ENCODE measurements around the gene CCNL1. TPM values are rescaled to one million over a fixed set of nuclear protein-coding genes. Genes with fewer than 3 reads are reported as not detected.

The CCNL1 gene
- total and polyA plus RNA-seq, 2 of the 4 experiments (the other 2 are of a cell fraction): 60.9 to 83.3 TPM

DNA sequence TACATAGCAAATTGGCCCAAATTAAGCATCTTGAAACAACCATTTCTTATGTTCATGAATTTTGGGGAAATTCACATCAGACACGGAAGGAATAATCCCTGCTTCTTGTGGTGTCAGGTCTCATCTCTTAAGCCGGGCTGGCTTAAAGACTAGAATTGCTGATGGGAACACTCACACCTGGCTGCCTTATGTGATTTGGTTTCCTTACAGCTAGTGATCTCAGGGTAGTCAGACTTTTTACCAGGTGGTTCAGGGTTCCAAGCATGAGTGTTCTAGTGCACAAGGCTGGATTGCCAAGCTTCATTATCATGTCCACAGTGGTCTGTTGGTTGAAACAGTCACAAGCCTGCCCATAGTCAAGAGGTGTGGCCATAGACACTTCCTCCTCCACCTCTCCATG lies 20.3 kb upstream of the CCNL1 start:
- no peak overlapping the region for H2AK9ac ChIP-seq (replicated peaks; ENCODE audit: low read depth, low read length, poor library complexity)
- no peak overlapping the region for H3K27ac ChIP-seq (ENCODE audit: insufficient read depth, low read length)
- H3K18ac ChIP-seq (ENCODE audit: low read depth, low read length): no peak overlapping the region
- H3K9me1 ChIP-seq (ENCODE audit: insufficient read depth, low read length): no peaks in the 10 kb centered on the region
- no peaks in the 10 kb centered on the region for H3K9me3 ChIP-seq (ENCODE audit: control insufficient read depth, insufficient read depth, low read length)
- ATAC-seq (ENCODE audit: low read depth) (no peak), DNase-seq (no peak)
- no peak overlapping the region for H2BK20ac ChIP-seq (ENCODE audit: low read depth, low read length)
- TF ChIP-seq RAD21 (IDR thresholded peaks at IDR 0.05; ENCODE audit: low read length) (no peak), CEBPB (IDR thresholded peaks at IDR 0.05; ENCODE audit: low read depth, low read length) (no peak), MAZ (IDR thresholded peaks at IDR 0.05; ENCODE audit: borderline replicate concordance, low read depth, low read length) (no peak), RFX5 (IDR thresholded peaks at IDR 0.05; ENCODE audit: low read depth, low read length) (no peak), MAFK (IDR thresholded peaks at IDR 0.05; ENCODE audit: low read depth, low read length) (no peak), MXI1 (IDR thresholded peaks at IDR 0.05; ENCODE audit: borderline replicate concordance, low read depth, low read length) (no peak), RCOR1 (IDR thresholded peaks at IDR 0.05; ENCODE audit: insufficient replicate concordance, low read length) (no peak), SMC3 (IDR thresholded peaks at IDR 0.05; ENCODE audit: low read depth, low read length) (no peak), FOS (IDR thresholded peaks at IDR 0.05; ENCODE audit: low read depth, low read length) (no peak), POLR2A (IDR thresholded peaks at IDR 0.05; ENCODE audit: low read depth, low read length) (no peak), NFE2L2 (IDR thresholded peaks at IDR 0.05; ENCODE audit: low read depth, low read length) (no peak), USF2 (IDR thresholded peaks at IDR 0.05; ENCODE audit: low read depth, low read length) (no peak), BHLHE40 (IDR thresholded peaks at IDR 0.05; ENCODE audit: low read depth, low read length) (no peak), CHD1 (IDR thresholded peaks at IDR 0.05; ENCODE audit: low read depth, low read length) (no peak)
- TF ChIP-seq, protein P1, sequence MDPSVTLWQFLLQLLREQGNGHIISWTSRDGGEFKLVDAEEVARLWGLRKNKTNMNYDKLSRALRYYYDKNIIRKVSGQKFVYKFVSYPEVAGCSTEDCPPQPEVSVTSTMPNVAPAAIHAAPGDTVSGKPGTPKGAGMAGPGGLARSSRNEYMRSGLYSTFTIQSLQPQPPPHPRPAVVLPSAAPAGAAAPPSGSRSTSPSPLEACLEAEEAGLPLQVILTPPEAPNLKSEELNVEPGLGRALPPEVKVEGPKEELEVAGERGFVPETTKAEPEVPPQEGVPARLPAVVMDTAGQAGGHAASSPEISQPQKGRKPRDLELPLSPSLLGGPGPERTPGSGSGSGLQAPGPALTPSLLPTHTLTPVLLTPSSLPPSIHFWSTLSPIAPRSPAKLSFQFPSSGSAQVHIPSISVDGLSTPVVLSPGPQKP (IDR thresholded peaks at IDR 0.05; ENCODE audit: borderline replicate concordance, low read depth, low read length): no peak
- TF ChIP-seq, protein P2, sequence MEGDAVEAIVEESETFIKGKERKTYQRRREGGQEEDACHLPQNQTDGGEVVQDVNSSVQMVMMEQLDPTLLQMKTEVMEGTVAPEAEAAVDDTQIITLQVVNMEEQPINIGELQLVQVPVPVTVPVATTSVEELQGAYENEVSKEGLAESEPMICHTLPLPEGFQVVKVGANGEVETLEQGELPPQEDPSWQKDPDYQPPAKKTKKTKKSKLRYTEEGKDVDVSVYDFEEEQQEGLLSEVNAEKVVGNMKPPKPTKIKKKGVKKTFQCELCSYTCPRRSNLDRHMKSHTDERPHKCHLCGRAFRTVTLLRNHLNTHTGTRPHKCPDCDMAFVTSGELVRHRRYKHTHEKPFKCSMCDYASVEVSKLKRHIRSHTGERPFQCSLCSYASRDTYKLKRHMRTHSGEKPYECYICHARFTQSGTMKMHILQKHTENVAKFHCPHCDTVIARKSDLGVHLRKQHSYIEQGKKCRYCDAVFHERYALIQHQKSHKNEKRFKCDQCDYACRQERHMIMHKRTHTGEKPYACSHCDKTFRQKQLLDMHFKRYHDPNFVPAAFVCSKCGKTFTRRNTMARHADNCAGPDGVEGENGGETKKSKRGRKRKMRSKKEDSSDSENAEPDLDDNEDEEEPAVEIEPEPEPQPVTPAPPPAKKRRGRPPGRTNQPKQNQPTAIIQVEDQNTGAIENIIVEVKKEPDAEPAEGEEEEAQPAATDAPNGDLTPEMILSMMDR (conservative IDR thresholded peaks at IDR 0.05; ENCODE audit: low read depth, low read length): no peak
- POLR2A ChIA-PET (ENCODE audit: unreplicated experiment): no interaction called here
- H2BK15ac ChIP-seq (ENCODE audit: low read depth, low read length): no peak overlapping the region
- no peaks in the 10 kb centered on the region for H4K20me1 ChIP-seq (ENCODE audit: insufficient read depth, low read length)
- peaks cover 11 to 20% of the 10 kb centered on the region in 2 experiments; a peak in 3 of 4 replicates for H3K79me1 ChIP-seq (ENCODE audit: low read depth in 1 of 2, low read length in 2 of 2)
- H4K8ac ChIP-seq (ENCODE audit: low read depth in 2 of 2, low read length in 2 of 2): no peak overlapping the region
- H2AFZ ChIP-seq (replicated peaks; ENCODE audit: low read length, poor library complexity): no peak overlapping the region
- no peak overlapping the region for H3K56ac ChIP-seq (ENCODE audit: extremely low read depth, insufficient read depth, low read length)
- no TSS peak for BruUV-seq (replicated peaks)
- no peak overlapping the region for H3K9ac ChIP-seq (ENCODE audit: low read depth, low read length)
- H2BK120ac ChIP-seq (ENCODE audit: low read depth, low read length): no peak overlapping the region
- WGBS, 2 experiments (ENCODE audit: extremely low coverage in 2 of 2, insufficient read length in 1 of 2): no CpG with 5 or more reads among the region's 2 CpGs
- no peak overlapping the region for H3K4me2 ChIP-seq (ENCODE audit: low read depth, low read length)
- H3K4me1 ChIP-seq (ENCODE audit: control insufficient read depth, insufficient read depth, low read length): no peaks in the 10 kb centered on the region
- H3K4me3 ChIP-seq (ENCODE audit: insufficient read depth, low read depth, low read length): no peak overlapping the region
- no peak overlapping the region for H4K91ac ChIP-seq (ENCODE audit: insufficient read depth, low read depth, low read length)
- H4K5ac ChIP-seq (ENCODE audit: low read depth, low read length): no peak overlapping the region
- no peak overlapping the region for H3K23ac ChIP-seq (ENCODE audit: low read depth, low read length)
- CTCF ChIA-PET: interaction anchor here (0.5 kb wide), 1 partner anchor 306 kb away, joined by 3 read pairs; no protein-coding TSS in a partner anchor
- intact Hi-C loops (cut with micrococcal nuclease): no loop called here
- no peak overlapping the region for H2AK5ac ChIP-seq (ENCODE audit: low read depth, low read length)
- H3K14ac ChIP-seq (replicated peaks; ENCODE audit: low read depth, low read length): no peak overlapping the region
- no peak overlapping the region for H3K4ac ChIP-seq (ENCODE audit: low read depth, low read length)
- H3K27me3 ChIP-seq (ENCODE audit: control insufficient read depth, insufficient read depth, low read length): no peaks in the 10 kb centered on the region
- no peak overlapping the region for H2BK5ac ChIP-seq (ENCODE audit: low read depth, low read length, poor library complexity, severe bottlenecking)
- dilution Hi-C loops (cut with HindIII; ENCODE audit: low sequenced_read_pairs, unreplicated experiment): no loop called here
- peaks cover 2% of the 10 kb centered on the region; the same call in 1 of the 2 replicates for H3K36me3 ChIP-seq (ENCODE audit: control insufficient read depth, insufficient read depth, low read length)
- in situ Hi-C loops (cut with MboI; ENCODE audit: low sequenced_read_pairs): no loop called here

Measured in IMR-90 (cell line).